GM18499 (cell line): Measurements from ENCODE around the gene NTMT1.

Source experiments
- ATAC-seq: cut with Tn5 transposase; IDR thresholded peaks from one replicate; pipeline ENCODE4 v1.9.1; 2021; ENCODE audit warnings: moderate number of reproducible peaks; ENCODE audit not compliant: insufficient read depth, unreplicated experiment

The NTMT1 gene

GRCh38 chr9:129613520-129614175 lies 12.3 kb upstream of the NTMT1 start:
- ATAC-seq, result no peak

GRCh38 chr9:129614932-129615331 lies 11.0 kb upstream of the NTMT1 start:
- no peak for ATAC-seq

- ATAC-seq, result no peak
Measured at GRCh38 chr9:129615407-129616285, 10.3 kb upstream of the NTMT1 start.

GRCh38 chr9:129617167-129617566 lies 8.8 kb upstream of the NTMT1 start:
- no peak for ATAC-seq

- ATAC-seq, result no peak
Measured at GRCh38 chr9:129619787-129620668, 5.9 kb upstream of the NTMT1 start.

- no peak for ATAC-seq
Measured at GRCh38 chr9:129620669-129621295, 5.2 kb upstream of the NTMT1 start, which contains the start of gene C9orf50. TSS of gene C9orf50 (minus strand) at chr9:129621101. CDS start at chr9:129620574, 527 bp downstream.

- no peak for ATAC-seq
Measured at GRCh38 chr9:129623331-129623730, 2.6 kb upstream of the NTMT1 start.

GRCh38 chr9:129624168-129624759 lies 1.7 kb upstream of the NTMT1 start:
- no peak for ATAC-seq

- no peak for ATAC-seq
Measured at GRCh38 chr9:129624947-129625346, 1.0 kb upstream of the NTMT1 start.

- no peak for ATAC-seq
Measured at GRCh38 chr9:129626625-129627284, 792 bp downstream of the NTMT1 start.

GRCh38 chr9:129627556-129628440 lies 1.8 kb downstream of the NTMT1 start:
- no peak for ATAC-seq

GRCh38 chr9:129628709-129629108 lies 2.7 kb downstream of the NTMT1 start:
- no peak for ATAC-seq

- ATAC-seq, result no peak
Measured at GRCh38 chr9:129629251-129629820, 3.4 kb downstream of the NTMT1 start.

- ATAC-seq, result no peak
Measured at GRCh38 chr9:129630967-129631673, 5.2 kb downstream of the NTMT1 start.

GRCh38 chr9:129631674-129632129 lies 5.7 kb downstream of the NTMT1 start:
- ATAC-seq, result no peak

GRCh38 chr9:129632460-129632859 lies 6.5 kb downstream of the NTMT1 start:
- no peak for ATAC-seq

- no peak for ATAC-seq
Measured at GRCh38 chr9:129633207-129633606, 7.2 kb downstream of the NTMT1 start.
